Transverse colon (tissue), 4 donors: ENCODE data around the gene DMC1. TPM values are rescaled to one million over a fixed set of nuclear protein-coding genes. Genes with fewer than 3 reads are reported as not detected.
A peak's percentile ranks its signal among the peaks of the same experiment; 100 is the strongest.

Source experiments
- DNase-seq: peaks from one replicate; pipeline ENCODE4 v3.0.0-alpha.2; 2019
- H3K27ac ChIP-seq, 4 donors: fragments of 200-600 bp; sonication (generic); 2 replicates each; pipeline ENCODE4 v1.5.1; 2016 to 2018; ENCODE audit warnings: inconsistent platforms in 4 of 4
- H3K27me3 ChIP-seq: fragments of 200-600 bp; sonication (generic); 2 replicates; pipeline ENCODE4 v1.5.1; 2017; ENCODE audit warnings: inconsistent platforms
- H3K36me3 ChIP-seq, 4 donors: fragments of 200-600 bp; sonication (generic); 2 replicates each; pipeline ENCODE4 v1.5.1; 2017 to 2019; ENCODE audit warnings: inconsistent platforms in 4 of 4
- H3K4me1 ChIP-seq, 4 donors: fragments of 200-600 bp; sonication (generic); 2 replicates each; pipeline ENCODE4 v1.5.1; 2017 to 2020; ENCODE audit warnings: inconsistent platforms in 4 of 4
- H3K4me3 ChIP-seq, 4 donors: fragments of 200-600 bp; sonication (generic); 1 replicate in 1 of 4; 2 replicates in 3 of 4; pipeline versions ENCODE4 v1.5.1 to v1.6.1; 2017 to 2019; ENCODE audit warnings: inconsistent platforms in 4 of 4
- H3K9me3 ChIP-seq, 2 donors: fragments of 200-600 bp; sonication (generic); 2 replicates each; pipeline ENCODE4 v1.5.1; 2017 to 2019; ENCODE audit warnings: inconsistent platforms in 2 of 2
- EP300 ChIP-seq: sonication (generic); formaldehyde crosslinking; IDR thresholded peaks from one replicate; pipeline ENCODE4 v1.6.1; 2017; ENCODE audit warnings: antibody characterized with exemption, low read depth
- POLR2A ChIP-seq: fragments of 450-650 bp; IDR thresholded peaks from one replicate; pipeline ENCODE4 v1.6.1; 2016; ENCODE audit warnings: antibody characterized with exemption, mild to moderate bottlenecking, moderate library complexity
- POLR2AphosphoS5 ChIP-seq, 3 donors: sonication (generic); formaldehyde crosslinking; IDR thresholded peaks; one replicate each; pipeline ENCODE4 v1.6.1; 2016; ENCODE audit warnings: antibody characterized with exemption in 3 of 3
- WGBS, 2 donors: methylation state at CpG; one replicate each; pipeline ENCODE4 v1.1.5; 2018; ENCODE audit warnings: low coverage in 1 of 2; 5-methylcytosine and 5-hydroxymethylcytosine counted together
- in situ Hi-C, 4 donors: fragments of 200-750 bp; cut with MboI; loops; one replicate each; pipeline versions ENCODE4 v1.15.0 to v1.15.1; 2017; ENCODE audit warnings: low sequenced_read_pairs in 3 of 4, low pct_ligation_motif_present in 1 of 4, low pct_unique_long_range_greater_than_20kb in 1 of 4
- intact Hi-C: fragments of 100-400 bp; cut with DNase I; formaldehyde crosslinking; loops from one replicate; pipeline ENCODE4 v1.15.1; 2023; ENCODE audit warnings: low total_unique reads
- total RNA-seq, 4 donors: library from RNA; depleted of rRNA; stranded (reverse); fragments of >200 nt; gene quantifications; one replicate each; pipeline ENCODE4 v1.1.0, GENCODE V29; 2016
- TF ChIP-seq, protein P1 (sequence below), 5 experiments: fragments of 200-600 bp in 3 of 5; fragments of 450-650 bp in 2 of 5; sonication (generic) in 3 of 5; IDR thresholded peaks; 1 replicate in 2 of 5; 2 replicates in 3 of 5; pipeline ENCODE4 v1.5.1; 2016 to 2017; ENCODE audit warnings: antibody characterized with exemption in 5 of 5, inconsistent platforms in 3 of 5, mild to moderate bottlenecking in 2 of 5, moderate library complexity in 1 of 5

Gene DMC1
- total RNA-seq, 4 donors from 2014 or later = 0.32 to 86.2 (median 0.68) TPM; not detected in 1

DNA sequence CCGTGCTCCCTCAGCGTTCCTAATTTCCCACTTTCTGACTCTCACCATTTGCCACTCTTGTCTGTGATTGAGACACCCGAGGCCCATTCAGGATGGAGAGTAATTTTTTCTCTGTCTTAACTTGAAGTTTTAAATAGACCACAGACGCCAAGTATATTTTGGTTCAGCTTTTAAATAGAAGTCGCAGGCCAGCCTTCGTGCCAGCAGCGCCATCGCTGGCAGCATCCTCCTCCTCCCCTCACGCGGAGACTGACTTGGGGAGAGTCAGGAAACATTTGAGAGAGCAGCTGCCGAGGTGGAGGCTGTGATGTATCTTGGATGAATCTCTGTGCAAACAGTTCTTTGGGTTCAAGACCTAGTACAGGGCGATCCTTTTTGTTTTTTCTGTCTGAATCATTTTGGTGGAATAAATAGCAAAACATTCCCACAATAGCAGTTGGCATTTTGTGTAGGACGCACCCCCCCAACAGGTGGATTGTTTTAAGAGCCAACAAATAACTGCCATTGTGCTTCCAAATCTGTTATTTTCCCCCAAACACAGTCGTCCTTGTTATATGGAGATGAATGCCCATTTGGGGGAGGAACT, 889 bp upstream of the DMC1 start:
- WGBS, 2 donors = 2 to 7% methylated on average over 3 to 14 of the region's 14 CpGs
- peak overlapping the region; percentile 77 to 81 (median 78) for H3K27ac ChIP-seq
- no peaks in the 10 kb centered on the region for H3K27me3 ChIP-seq
- H3K4me3 ChIP-seq = peak overlapping the region; percentile 40 to 66 (median 56)
- DNase-seq = peak; percentile 36
- peaks cover 3 to 20% (median 9%) of the 10 kb centered on the region in 4 donors for H3K4me1 ChIP-seq
- TF ChIP-seq, protein P1, sequence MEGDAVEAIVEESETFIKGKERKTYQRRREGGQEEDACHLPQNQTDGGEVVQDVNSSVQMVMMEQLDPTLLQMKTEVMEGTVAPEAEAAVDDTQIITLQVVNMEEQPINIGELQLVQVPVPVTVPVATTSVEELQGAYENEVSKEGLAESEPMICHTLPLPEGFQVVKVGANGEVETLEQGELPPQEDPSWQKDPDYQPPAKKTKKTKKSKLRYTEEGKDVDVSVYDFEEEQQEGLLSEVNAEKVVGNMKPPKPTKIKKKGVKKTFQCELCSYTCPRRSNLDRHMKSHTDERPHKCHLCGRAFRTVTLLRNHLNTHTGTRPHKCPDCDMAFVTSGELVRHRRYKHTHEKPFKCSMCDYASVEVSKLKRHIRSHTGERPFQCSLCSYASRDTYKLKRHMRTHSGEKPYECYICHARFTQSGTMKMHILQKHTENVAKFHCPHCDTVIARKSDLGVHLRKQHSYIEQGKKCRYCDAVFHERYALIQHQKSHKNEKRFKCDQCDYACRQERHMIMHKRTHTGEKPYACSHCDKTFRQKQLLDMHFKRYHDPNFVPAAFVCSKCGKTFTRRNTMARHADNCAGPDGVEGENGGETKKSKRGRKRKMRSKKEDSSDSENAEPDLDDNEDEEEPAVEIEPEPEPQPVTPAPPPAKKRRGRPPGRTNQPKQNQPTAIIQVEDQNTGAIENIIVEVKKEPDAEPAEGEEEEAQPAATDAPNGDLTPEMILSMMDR (IDR thresholded peaks at IDR 0.05) = no peak
- peak in 1 of 3 donors; percentile 4 for TF ChIP-seq POLR2AphosphoS5 (IDR thresholded peaks at IDR 0.05)
- no peak for TF ChIP-seq POLR2A
- TF ChIP-seq EP300 = no peak
- H3K36me3 ChIP-seq = no peaks in the 10 kb centered on the region
- no peaks in the 10 kb centered on the region for H3K9me3 ChIP-seq
- intact Hi-C loops = no loop called here
- in situ Hi-C loops = loop anchor here in 2 of 4 donors (10.0 to 25.0 kb wide), 2 partner anchors 509 to 516 kb away; partner anchors contain the start of gene PICK1 (in 2 of the 2)

DNA sequence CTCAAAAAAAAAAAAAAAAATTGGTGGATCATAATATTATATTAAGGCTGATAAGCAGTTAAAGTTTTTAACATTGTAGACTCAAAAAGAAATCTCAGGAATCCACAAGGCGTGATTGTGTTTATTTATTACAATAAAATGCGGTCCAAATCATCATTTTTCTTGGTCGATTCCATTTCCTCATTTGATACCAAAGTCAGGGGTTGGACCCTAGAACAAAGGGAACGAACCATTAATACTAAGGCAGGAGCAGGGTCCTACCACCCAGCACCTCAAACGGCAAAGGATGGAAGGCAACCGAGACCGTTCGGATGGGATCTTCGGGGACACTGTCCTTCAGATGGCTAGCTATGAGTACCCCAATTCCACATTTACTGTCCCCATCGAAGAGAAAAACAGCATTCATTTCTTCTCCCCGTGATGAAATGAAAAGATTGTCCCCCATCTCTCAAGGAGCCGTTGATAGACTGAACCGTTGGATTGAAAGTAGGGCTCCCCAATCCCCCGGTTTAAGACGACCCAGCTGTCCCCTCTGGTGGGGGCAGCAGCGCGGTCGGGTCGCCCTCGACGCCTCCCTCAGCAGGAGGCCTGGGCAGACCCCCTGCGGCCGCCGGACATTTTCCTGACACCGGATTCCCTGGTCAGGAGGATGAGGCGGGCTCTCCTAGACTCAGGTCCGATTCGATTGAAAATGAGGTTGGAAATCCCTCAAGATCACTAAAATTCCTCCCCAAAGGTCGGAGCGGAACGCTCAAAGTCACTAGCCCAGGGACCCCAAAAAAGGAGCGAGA, 607 bp downstream of the DMC1 start:
- 31 to 70% methylated on average over 3 to 32 of the region's 32 CpGs for WGBS, 2 donors
- H3K9me3 ChIP-seq = no peaks in the 10 kb centered on the region
- peak; percentile 10 for DNase-seq
- in situ Hi-C loops (loop anchor here in 1 of 4 donors (25.0 kb wide), 1 partner anchor 507 kb away; the partner anchor contains the start of gene PICK1), intact Hi-C loops (loop anchor here (2.0 kb wide), 1 partner anchor 63 kb away; the partner anchor contains the start of gene DDX17)
- H3K27me3 ChIP-seq = no peaks in the 10 kb centered on the region
- peak overlapping the region; percentile 33 to 66 (median 52) for H3K4me3 ChIP-seq
- TF ChIP-seq POLR2A (no peak), POLR2AphosphoS5 (IDR thresholded peaks at IDR 0.05) (no peak)
- TF ChIP-seq, protein P1 (IDR thresholded peaks at IDR 0.05) = no peak
- peaks cover 3 to 20% (median 9%) of the 10 kb centered on the region in 4 donors for H3K4me1 ChIP-seq
- H3K36me3 ChIP-seq = no peaks in the 10 kb centered on the region
- H3K27ac ChIP-seq = peak overlapping the region; percentile 71 to 81 (median 78)

DNA sequence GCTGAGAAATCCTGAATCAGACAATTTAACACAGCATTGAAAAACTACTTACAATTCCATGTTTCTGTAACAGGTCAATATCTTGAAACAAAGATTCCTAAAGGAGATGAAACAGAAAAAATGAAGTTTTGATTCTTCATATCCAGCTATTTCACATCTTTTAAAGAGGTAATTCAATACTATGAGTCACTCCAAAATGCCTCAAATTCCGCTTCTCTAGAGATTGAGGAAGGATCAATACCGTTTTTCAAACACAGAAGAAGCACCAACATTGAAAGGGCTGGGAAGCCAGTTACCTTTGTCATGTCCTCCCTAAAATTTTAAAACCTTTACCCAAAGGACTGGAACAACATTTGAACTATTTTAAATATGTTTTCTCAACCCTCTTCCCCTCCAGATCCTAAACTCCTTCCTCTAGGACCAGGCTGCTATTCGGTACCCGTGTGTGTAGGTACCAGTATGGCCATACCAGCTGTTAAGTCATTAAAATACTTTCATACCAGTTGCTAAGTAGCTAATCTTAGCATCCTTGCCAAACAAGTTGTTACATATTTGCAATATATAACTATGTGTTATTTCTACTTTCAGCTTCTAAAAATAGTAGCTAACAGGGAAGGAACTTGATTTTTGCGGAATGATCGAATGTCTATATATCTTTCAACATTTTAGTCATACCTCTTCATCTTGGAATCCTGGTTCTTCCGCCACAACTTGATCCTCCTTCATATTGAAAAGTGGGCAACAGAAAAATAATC, 2.3 kb downstream of the DMC1 start:
- Histone ChIP-seq H3K36me3 (no peaks in the 10 kb centered on the region), H3K27ac (no peak overlapping the region), H3K9me3 (no peaks in the 10 kb centered on the region), H3K4me3 (no peak overlapping the region), H3K4me1 (peaks cover 3 to 20% (median 9%) of the 10 kb centered on the region in 4 donors), H3K27me3 (no peaks in the 10 kb centered on the region)
- DNase-seq = no peak
- intact Hi-C loops = loop anchor here (2.0 kb wide), 1 partner anchor 61 kb away; the partner anchor contains the start of gene DDX17
- in situ Hi-C loops = loop anchor here in 1 of 4 donors (25.0 kb wide), 1 partner anchor 505 kb away; the partner anchor contains the start of gene PICK1
- WGBS, 2 donors = 71 to 79% methylated on average over 6 to 7 of the region's 7 CpGs
- TF ChIP-seq EP300 = no peak
- TF ChIP-seq, protein P1 (IDR thresholded peaks at IDR 0.05) = no peak
- no peak for TF ChIP-seq POLR2AphosphoS5 (IDR thresholded peaks at IDR 0.05)
- TF ChIP-seq POLR2A = no peak
